ENCODE data around the gene RABGAP1L. TPM values are rescaled to one million over a fixed set of nuclear protein-coding genes. Genes with fewer than 3 reads are reported as not detected.

Gene RABGAP1L
- total RNA-seq, 4 donors from 2014 or later: 70.5 to 100 (median 92.6) TPM

DNA sequence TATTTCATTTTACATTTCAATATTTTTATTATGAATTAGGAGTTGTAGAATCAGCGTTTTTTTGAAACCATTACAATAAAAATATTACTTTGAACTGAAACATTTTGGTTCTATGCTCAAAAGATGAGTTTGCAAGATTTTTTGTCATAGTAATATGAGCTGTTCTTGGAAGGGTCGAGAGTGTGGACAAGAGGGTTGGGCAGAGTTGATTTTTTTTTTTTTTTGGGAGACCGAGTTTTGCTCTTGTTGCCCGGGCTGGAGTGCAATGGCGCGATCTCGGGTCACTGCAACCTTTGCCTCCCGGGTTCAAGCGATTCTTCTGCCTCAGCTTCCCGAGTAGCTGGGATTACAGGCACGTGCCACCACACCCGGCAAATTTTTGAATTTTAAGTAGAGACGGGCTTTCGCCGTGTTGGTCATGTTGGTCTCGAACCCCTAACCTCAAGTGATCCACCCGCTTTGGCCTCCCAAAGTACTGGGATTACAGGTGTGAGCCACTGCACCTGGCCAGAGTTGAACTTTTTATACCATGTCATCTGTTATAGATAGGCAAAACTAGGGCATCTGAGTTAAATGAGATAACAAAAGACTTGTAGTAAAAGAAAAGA, 843.7 kb downstream of the RABGAP1L start:
- H3K36me3 ChIP-seq: peaks cover 0 to 6% of the 10 kb centered on the region in 2 donors
- TF ChIP-seq, protein P1, sequence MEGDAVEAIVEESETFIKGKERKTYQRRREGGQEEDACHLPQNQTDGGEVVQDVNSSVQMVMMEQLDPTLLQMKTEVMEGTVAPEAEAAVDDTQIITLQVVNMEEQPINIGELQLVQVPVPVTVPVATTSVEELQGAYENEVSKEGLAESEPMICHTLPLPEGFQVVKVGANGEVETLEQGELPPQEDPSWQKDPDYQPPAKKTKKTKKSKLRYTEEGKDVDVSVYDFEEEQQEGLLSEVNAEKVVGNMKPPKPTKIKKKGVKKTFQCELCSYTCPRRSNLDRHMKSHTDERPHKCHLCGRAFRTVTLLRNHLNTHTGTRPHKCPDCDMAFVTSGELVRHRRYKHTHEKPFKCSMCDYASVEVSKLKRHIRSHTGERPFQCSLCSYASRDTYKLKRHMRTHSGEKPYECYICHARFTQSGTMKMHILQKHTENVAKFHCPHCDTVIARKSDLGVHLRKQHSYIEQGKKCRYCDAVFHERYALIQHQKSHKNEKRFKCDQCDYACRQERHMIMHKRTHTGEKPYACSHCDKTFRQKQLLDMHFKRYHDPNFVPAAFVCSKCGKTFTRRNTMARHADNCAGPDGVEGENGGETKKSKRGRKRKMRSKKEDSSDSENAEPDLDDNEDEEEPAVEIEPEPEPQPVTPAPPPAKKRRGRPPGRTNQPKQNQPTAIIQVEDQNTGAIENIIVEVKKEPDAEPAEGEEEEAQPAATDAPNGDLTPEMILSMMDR (IDR thresholded peaks at IDR 0.05): no peak
- TF ChIP-seq POLR2A (IDR thresholded peaks at IDR 0.05): no peak
- no peak for DNase-seq
- H3K27me3 ChIP-seq: no peaks in the 10 kb centered on the region
- no peak overlapping the region for H3K27ac ChIP-seq
- H3K4me3 ChIP-seq (replicated peaks in 1 of 3): no peak overlapping the region
- intact Hi-C loops (cut with DNase I): no loop called here
- no peaks in the 10 kb centered on the region for H3K9me3 ChIP-seq
- WGBS, 2 donors: 89 to 93% methylated on average over 17 of the region's 17 CpGs
- peaks cover 18 to 29% of the 10 kb centered on the region in 2 donors for H3K4me1 ChIP-seq

DNA sequence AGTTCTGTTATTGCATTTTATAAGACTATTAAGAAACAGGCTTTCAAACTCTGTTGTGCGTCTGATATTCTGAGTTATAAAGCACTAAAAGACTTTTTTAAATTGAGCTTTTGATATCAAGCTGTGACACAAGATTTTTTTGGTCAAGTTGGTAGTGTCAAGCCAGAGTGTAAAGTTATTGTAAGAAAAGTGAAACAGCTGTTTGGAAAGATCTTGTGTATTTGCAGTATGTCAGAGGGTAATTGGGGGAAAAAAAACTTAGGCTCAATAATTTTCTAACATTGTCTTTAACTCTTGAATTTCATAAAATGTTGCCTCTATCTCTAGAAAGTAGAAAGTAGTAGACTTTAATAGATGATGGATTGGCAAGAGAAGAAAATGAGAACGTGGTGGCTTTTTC, 844.2 kb downstream of the RABGAP1L start:
- WGBS, 2 donors: 82 to 84% methylated on average over 2 of the region's 2 CpGs
- DNase-seq: no peak
- H3K27ac ChIP-seq: no peak overlapping the region
- H3K4me1 ChIP-seq: peaks cover 18 to 28% of the 10 kb centered on the region in 2 donors
- intact Hi-C loops (cut with DNase I): no loop called here
- no peaks in the 10 kb centered on the region for H3K27me3 ChIP-seq
- H3K36me3 ChIP-seq: peaks cover 0 to 7% of the 10 kb centered on the region in 2 donors
- H3K9me3 ChIP-seq: no peaks in the 10 kb centered on the region
- TF ChIP-seq POLR2A (IDR thresholded peaks at IDR 0.05): no peak
- TF ChIP-seq, protein P1 (IDR thresholded peaks at IDR 0.05): no peak
- H3K4me3 ChIP-seq (replicated peaks in 1 of 3): no peak overlapping the region

DNA sequence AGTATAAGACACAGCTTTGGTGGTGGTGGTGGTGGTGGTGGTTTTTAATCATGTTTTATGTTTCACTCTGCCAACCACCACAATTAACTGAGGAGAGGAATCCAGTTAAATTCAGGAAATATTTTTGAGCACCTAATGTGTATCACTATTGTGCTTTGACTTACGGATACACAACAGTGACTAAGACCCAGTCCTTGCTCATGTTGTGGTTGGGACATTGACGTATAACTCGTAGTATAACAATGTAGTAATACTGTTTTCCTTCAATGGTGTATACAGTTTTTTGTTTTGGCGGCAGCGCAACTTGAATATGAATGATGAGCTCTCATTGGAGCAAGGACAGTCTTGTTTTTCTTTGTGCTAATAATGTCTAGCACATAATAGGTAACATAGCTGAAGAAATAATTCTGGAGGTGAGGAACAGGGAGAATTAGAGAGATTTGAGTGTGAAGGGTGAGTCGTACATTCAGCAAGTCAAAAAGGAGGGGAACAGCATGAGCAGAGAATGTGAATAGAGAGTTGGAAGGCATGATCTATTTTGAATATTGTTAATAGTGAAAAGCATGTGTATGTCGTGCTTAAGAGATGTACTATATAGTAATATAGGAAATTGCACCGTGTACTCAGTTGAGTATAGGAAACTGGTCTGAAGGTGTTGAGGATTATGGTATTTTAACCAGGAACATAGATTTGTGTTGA, 845.9 kb downstream of the RABGAP1L start:
- TF ChIP-seq, protein P1 (IDR thresholded peaks at IDR 0.05): no peak
- TF ChIP-seq POLR2A (IDR thresholded peaks at IDR 0.05): no peak
- Histone ChIP-seq H3K27me3 (no peaks in the 10 kb centered on the region), H3K4me3 (replicated peaks in 1 of 3) (no peak overlapping the region), H3K36me3 (peaks cover 12 to 16% of the 10 kb centered on the region in 2 donors), H3K4me1 (peaks cover 14 to 25% of the 10 kb centered on the region in 2 donors), H3K9me3 (no peaks in the 10 kb centered on the region), H3K27ac (no peak overlapping the region)
- 93 to 94% methylated on average over 8 of the region's 8 CpGs for WGBS, 2 donors
- DNase-seq: no peak
- intact Hi-C loops (cut with DNase I): no loop called here

DNA sequence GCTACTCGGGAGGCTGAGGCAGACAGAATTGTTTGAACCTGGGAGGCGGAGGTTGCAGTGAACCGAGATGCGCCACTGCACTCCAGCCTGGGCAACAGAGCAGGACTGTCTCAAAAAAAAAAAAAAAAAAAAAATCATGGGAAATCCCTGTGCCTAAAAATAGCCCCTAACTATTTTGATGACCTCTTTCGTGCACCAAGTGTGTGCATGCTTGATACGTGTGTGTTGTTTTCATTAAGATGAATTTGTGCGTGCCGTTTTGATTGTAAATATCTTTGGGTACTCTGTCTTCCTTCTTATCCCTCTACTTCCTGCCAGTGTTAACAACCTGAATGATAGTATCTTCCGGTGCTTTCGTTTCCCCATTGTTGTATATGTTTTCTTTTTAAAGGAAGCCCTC, 850.2 kb downstream of the RABGAP1L start:
- no peak for DNase-seq
- Histone ChIP-seq H3K4me1 (no peaks in the 10 kb centered on the region), H3K27ac (no peak overlapping the region), H3K9me3 (no peaks in the 10 kb centered on the region), H3K36me3 (peaks cover 39 to 45% of the 10 kb centered on the region in 2 donors), H3K27me3 (no peaks in the 10 kb centered on the region), H3K4me3 (replicated peaks in 1 of 3) (no peak overlapping the region)
- intact Hi-C loops (cut with DNase I): no loop called here
- 84 to 88% methylated on average over 10 of the region's 10 CpGs for WGBS, 2 donors
- no peak for TF ChIP-seq POLR2A (IDR thresholded peaks at IDR 0.05)
- TF ChIP-seq, protein P1 (IDR thresholded peaks at IDR 0.05): no peak

DNA sequence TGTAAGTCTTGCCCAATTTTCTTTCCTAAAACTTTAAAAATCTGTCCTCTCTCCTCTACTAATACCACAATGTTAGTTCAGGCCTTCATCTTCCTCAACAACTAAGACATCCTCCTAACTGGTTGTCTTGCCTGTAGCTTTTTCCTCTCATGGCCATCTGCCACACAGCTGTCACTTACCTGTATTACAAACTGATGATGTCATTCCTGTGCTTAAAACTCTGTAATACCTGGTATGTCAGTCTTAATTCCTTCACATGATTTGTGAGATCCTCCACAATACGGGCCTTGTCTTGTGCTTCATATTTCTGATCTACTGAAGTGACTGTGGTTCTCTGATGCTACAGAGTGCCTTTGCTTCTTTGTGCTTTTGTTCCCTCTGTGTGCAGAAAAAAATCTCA, 854.1 kb downstream of the RABGAP1L start:
- no peak overlapping the region for H3K27ac ChIP-seq
- H3K36me3 ChIP-seq: peaks cover 64 to 65% of the 10 kb centered on the region in 2 donors

More for the DNA sequence above, 854.1 kb downstream of the RABGAP1L start:
- no peaks in the 10 kb centered on the region for H3K27me3 ChIP-seq
- no peaks in the 10 kb centered on the region for H3K9me3 ChIP-seq
- no peaks in the 10 kb centered on the region for H3K4me1 ChIP-seq
- WGBS, 2 donors: 95 to 96% methylated on average over 1 of the region's 1 CpG
- DNase-seq: no peak
- TF ChIP-seq POLR2A (IDR thresholded peaks at IDR 0.05): no peak
- TF ChIP-seq, protein P1 (IDR thresholded peaks at IDR 0.05): no peak
- intact Hi-C loops (cut with DNase I): no loop called here
- H3K4me3 ChIP-seq (replicated peaks in 1 of 3): no peak overlapping the region

Data from thyroid gland (tissue), 4 donors.